ENCODE measurements around the gene LRRN2.
"Not testable (repeated sequence)": the region's sequence is repeated elsewhere in the genome, so short reads cannot be mapped to it uniquely, and the experiment has no call there.

LRRN2 gene

DNA sequence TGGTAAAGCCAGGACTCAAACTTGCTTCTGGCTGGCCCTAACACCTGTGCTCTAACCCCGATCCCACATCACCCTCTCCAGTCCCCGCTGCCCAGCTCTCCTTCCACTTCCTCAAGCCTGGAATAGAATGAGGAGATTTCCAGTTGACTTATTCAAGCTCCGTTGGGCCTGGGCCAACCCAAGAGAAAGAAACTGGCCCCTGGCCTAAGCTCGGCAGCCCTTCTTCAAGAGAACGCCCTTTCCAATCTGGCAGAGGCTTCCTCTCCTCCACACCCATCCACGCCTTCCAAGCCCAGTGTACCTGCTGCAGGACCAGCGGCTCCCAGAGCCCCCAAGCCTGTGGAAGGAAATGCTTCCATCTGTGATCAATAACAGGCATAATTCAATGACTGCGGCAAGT, 51.9 kb downstream of the LRRN2 start:
- Histone ChIP-seq H3K4me3 (ENCODE audit: low read depth in 1 of 2, low read length in 1 of 2) (no peak overlapping the region), H3K27me3 (peaks cover 24% of the 10 kb centered on the region), H3K9me3 (no peaks in the 10 kb centered on the region), H3K4me1 (ENCODE audit: control insufficient read depth in 1 of 2, insufficient read depth in 1 of 2, low read depth in 1 of 2, low read length in 1 of 2) (no peaks in the 10 kb centered on the region), H3K36me3 (no peaks in the 10 kb centered on the region), H3K27ac (no peak overlapping the region)
- TF ChIP-seq, protein P1, sequence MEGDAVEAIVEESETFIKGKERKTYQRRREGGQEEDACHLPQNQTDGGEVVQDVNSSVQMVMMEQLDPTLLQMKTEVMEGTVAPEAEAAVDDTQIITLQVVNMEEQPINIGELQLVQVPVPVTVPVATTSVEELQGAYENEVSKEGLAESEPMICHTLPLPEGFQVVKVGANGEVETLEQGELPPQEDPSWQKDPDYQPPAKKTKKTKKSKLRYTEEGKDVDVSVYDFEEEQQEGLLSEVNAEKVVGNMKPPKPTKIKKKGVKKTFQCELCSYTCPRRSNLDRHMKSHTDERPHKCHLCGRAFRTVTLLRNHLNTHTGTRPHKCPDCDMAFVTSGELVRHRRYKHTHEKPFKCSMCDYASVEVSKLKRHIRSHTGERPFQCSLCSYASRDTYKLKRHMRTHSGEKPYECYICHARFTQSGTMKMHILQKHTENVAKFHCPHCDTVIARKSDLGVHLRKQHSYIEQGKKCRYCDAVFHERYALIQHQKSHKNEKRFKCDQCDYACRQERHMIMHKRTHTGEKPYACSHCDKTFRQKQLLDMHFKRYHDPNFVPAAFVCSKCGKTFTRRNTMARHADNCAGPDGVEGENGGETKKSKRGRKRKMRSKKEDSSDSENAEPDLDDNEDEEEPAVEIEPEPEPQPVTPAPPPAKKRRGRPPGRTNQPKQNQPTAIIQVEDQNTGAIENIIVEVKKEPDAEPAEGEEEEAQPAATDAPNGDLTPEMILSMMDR (IDR thresholded peaks at IDR 0.05): no peak

DNA sequence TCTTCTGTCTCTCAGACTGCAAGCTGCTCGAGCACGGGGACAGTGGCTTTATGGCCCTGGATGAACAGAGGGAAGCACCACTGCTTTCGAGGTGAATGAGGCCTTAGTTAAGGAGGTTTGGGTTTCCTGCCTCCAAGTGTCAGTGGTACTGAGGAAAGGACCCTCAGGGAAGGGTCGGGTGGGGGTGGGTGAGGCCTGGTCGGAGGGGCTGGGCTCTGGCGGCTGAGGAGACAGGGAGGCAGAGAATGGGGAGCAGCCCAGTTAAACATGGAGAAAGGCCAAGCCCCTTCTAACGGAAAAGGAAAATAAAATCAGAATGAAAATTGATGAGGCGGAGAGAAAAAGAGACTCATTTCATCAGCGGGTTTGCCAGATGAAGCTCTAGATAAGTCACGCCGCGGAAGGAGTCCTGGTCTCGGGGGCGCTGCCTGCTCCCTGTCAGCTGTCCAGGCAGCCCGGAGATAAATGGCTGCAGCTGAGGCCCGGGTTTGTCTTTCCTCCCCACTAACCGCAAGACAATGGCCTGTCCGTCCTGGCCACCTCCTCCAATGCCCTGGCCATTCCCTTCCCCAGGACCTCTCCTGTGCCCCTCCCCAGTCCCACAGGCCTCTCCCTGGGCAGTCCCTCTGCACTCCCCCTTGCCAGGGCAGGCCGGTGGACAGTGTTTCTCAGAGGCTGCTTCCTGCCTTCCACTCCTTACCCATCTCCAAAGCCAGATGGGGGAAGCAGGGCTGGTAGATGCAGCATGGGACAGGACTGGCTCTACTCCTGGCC, 55.2 kb downstream of the LRRN2 start:
- Histone ChIP-seq H3K4me3 (ENCODE audit: low read depth in 1 of 2, low read length in 1 of 2) (no peak overlapping the region), H3K27ac (no peak overlapping the region), H3K27me3 (peaks cover 18% of the 10 kb centered on the region), H3K36me3 (no peaks in the 10 kb centered on the region), H3K9me3 (no peaks in the 10 kb centered on the region), H3K4me1 (ENCODE audit: control insufficient read depth in 1 of 2, insufficient read depth in 1 of 2, low read depth in 1 of 2, low read length in 1 of 2) (no peaks in the 10 kb centered on the region)
- TF ChIP-seq, protein P1 (IDR thresholded peaks at IDR 0.05): no peak

DNA sequence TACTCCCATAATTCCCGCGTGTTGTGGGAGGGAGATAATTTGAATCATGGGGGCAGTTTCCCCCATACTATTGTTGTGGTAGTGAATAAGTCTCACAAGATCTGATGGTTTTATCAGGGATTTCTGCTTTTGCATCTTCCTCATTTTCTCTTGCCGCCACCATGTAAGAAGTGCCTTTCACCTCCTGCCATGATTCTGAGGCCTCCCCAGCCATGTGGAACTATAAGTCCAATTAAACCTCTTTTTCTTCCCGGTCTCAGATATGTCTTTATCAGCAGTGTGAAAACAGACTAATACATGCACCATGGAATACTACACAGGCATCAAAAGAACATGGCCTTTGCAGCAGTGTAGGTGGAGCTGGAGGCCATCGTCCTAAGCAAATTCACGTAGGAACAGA, 56.1 kb downstream of the LRRN2 start:
- not testable (repeated sequence) for H3K36me3 ChIP-seq
- H3K27me3 ChIP-seq: peaks cover 18% of the 10 kb centered on the region

DNA sequence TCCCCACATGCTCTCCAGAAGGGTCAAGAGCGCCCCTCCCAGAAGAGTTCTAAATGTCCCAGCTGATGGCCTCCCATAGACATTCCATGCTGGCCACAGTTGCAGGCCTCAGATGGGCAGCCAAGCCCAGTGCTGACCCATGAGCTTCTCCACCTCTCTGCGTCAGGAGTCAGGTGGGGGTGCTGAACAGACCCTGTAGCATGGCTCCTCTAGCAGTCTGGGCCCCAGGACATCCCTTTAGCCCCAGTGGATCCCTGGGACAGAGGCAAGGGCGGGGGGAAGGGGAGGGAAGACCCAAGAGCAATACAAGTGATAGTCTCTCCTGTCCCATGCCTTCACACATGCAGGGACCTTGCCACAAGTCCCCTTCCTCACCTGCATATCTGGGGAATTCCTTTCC, 56.7 kb downstream of the LRRN2 start:
- H3K27me3 ChIP-seq: peaks cover 18% of the 10 kb centered on the region
- no peak overlapping the region for H3K27ac ChIP-seq
- H3K4me1 ChIP-seq (ENCODE audit: control insufficient read depth in 1 of 2, insufficient read depth in 1 of 2, low read depth in 1 of 2, low read length in 1 of 2): no peaks in the 10 kb centered on the region
- TF ChIP-seq, protein P1 (IDR thresholded peaks at IDR 0.05): no peak
- no peak overlapping the region for H3K4me3 ChIP-seq (ENCODE audit: low read depth in 1 of 2, low read length in 1 of 2)
- no peaks in the 10 kb centered on the region for H3K9me3 ChIP-seq
- H3K36me3 ChIP-seq: no peaks in the 10 kb centered on the region

More for the DNA sequence above, 56.1 kb downstream of the LRRN2 start:
- not testable (repeated sequence) for H3K27ac ChIP-seq; H3K9me3 ChIP-seq; H3K4me3 ChIP-seq (ENCODE audit: low read depth in 1 of 2, low read length in 1 of 2); H3K4me1 ChIP-seq (ENCODE audit: control insufficient read depth in 1 of 2, insufficient read depth in 1 of 2, low read depth in 1 of 2, low read length in 1 of 2)

DNA sequence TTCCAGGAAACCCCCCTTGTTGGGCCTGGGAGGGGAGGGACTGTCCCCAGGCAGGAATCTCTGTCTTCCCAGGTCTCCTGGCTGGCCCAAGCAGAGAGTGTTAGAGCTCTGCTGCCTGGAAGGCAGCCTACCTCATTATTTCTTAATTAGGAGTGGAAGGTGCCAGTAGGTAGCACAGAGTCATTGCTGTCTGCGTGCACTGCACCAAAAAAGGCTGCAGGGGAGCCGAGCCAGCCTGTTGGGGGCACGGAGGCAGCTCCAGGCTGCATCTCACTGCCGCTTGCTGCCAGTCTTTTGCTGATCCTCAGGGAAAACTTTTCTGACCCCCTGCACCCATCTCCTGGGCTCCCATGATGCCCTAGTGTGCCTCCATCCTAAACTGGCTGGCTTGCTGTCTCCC, 58.1 kb downstream of the LRRN2 start:
- Histone ChIP-seq H3K4me3 (ENCODE audit: low read depth in 1 of 2, low read length in 1 of 2) (no peak overlapping the region), H3K36me3 (no peaks in the 10 kb centered on the region), H3K27ac (no peak overlapping the region), H3K4me1 (ENCODE audit: control insufficient read depth in 1 of 2, insufficient read depth in 1 of 2, low read depth in 1 of 2, low read length in 1 of 2) (no peaks in the 10 kb centered on the region), H3K9me3 (no peaks in the 10 kb centered on the region), H3K27me3 (peaks cover 20% of the 10 kb centered on the region)
- TF ChIP-seq, protein P1 (IDR thresholded peaks at IDR 0.05): no peak

DNA sequence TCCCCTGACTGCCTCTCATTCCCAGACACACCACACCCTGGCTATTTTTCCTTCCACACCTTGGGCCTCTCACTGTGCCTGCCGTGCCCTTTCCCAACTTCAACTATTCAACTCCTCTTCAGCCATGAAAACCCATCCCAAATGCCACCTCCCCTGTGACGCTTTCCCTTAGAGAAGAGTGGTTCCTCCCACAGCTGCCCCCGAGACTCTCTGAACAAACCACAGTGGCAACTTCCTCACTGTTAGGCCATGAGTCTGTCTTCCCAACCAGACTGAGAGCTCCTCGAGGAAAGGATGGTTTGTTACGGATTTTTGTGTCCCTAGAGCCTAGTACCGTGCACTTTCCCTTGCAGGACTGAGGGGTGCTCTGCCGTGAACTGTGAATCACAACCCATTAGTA, 59.2 kb downstream of the LRRN2 start:
- TF ChIP-seq, protein P1 (IDR thresholded peaks at IDR 0.05): no peak
- Histone ChIP-seq H3K9me3 (no peaks in the 10 kb centered on the region), H3K27me3 (peaks cover 18% of the 10 kb centered on the region), H3K4me1 (ENCODE audit: control insufficient read depth in 1 of 2, insufficient read depth in 1 of 2, low read depth in 1 of 2, low read length in 1 of 2) (no peaks in the 10 kb centered on the region), H3K36me3 (no peaks in the 10 kb centered on the region), H3K27ac (no peak overlapping the region), H3K4me3 (ENCODE audit: low read depth in 1 of 2, low read length in 1 of 2) (no peak overlapping the region)
